HL-60 (cell line): Measurements from ENCODE around the gene STX8.

ENCODE experiments used
- DNase-seq, 2 experiments: peaks; one replicate each; pipeline ENCODE4 v3.0.0-alpha.2; 2010 to 2020; ENCODE audit warnings: low read depth in 1 of 2, low spot score in 1 of 2
- H3K27ac ChIP-seq: fragments of 250-450 bp; sonication (Bioruptor Pico); replicated peaks from 2 replicates; pipeline ENCODE4 v1.5.1; 2020; ENCODE audit warnings: mild to moderate bottlenecking, moderate library complexity
- H3K27me3 ChIP-seq: fragments of 250-450 bp; sonication (Bioruptor Pico); 2 replicates; pipeline ENCODE4 v1.5.1; 2021; ENCODE audit warnings: mild to moderate bottlenecking, moderate library complexity; ENCODE audit not compliant: insufficient read depth, poor library complexity, severe bottlenecking
- H3K4me3 ChIP-seq: replicated peaks from 2 replicates; pipeline ENCODE4 v1.5.1; 2011; ENCODE audit warnings: mild to moderate bottlenecking, control low read depth, low read length; ENCODE audit not compliant: insufficient read depth
- GABPA ChIP-seq: IDR thresholded peaks from 2 replicates; pipeline ENCODE4 v1.6.1; 2012; ENCODE audit warnings: low read depth
- POLR2AphosphoS5 ChIP-seq: IDR thresholded peaks from 2 replicates; pipeline ENCODE4 v1.6.1; 2012; ENCODE audit warnings: low read depth
- SPI1 ChIP-seq: IDR thresholded peaks from 2 replicates; pipeline ENCODE4 v1.6.1; 2012; ENCODE audit warnings: low read depth, mild to moderate bottlenecking, borderline replicate concordance
- TF ChIP-seq, protein P1 (sequence below): IDR thresholded peaks from one replicate; pipeline ENCODE4 v1.5.1; 2011; ENCODE audit warnings: low read length, control low read depth, inconsistent platforms; ENCODE audit not compliant: insufficient read depth
- TF ChIP-seq, protein P2 (sequence below): IDR thresholded peaks from 2 replicates; pipeline ENCODE4 v1.6.1; 2012; ENCODE audit warnings: low read depth; ENCODE audit not compliant: insufficient replicate concordance

Gene STX8

GRCh38 chr17:9527788-9528187 lies 47.8 kb downstream of the STX8 start:
- Histone ChIP-seq H3K27me3 (no peaks in the 10 kb centered on the region), H3K27ac (no peak overlapping the region), H3K4me3 (no peak overlapping the region)
- TF ChIP-seq, protein P1, sequence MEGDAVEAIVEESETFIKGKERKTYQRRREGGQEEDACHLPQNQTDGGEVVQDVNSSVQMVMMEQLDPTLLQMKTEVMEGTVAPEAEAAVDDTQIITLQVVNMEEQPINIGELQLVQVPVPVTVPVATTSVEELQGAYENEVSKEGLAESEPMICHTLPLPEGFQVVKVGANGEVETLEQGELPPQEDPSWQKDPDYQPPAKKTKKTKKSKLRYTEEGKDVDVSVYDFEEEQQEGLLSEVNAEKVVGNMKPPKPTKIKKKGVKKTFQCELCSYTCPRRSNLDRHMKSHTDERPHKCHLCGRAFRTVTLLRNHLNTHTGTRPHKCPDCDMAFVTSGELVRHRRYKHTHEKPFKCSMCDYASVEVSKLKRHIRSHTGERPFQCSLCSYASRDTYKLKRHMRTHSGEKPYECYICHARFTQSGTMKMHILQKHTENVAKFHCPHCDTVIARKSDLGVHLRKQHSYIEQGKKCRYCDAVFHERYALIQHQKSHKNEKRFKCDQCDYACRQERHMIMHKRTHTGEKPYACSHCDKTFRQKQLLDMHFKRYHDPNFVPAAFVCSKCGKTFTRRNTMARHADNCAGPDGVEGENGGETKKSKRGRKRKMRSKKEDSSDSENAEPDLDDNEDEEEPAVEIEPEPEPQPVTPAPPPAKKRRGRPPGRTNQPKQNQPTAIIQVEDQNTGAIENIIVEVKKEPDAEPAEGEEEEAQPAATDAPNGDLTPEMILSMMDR: no peak
- TF ChIP-seq, protein P2, sequence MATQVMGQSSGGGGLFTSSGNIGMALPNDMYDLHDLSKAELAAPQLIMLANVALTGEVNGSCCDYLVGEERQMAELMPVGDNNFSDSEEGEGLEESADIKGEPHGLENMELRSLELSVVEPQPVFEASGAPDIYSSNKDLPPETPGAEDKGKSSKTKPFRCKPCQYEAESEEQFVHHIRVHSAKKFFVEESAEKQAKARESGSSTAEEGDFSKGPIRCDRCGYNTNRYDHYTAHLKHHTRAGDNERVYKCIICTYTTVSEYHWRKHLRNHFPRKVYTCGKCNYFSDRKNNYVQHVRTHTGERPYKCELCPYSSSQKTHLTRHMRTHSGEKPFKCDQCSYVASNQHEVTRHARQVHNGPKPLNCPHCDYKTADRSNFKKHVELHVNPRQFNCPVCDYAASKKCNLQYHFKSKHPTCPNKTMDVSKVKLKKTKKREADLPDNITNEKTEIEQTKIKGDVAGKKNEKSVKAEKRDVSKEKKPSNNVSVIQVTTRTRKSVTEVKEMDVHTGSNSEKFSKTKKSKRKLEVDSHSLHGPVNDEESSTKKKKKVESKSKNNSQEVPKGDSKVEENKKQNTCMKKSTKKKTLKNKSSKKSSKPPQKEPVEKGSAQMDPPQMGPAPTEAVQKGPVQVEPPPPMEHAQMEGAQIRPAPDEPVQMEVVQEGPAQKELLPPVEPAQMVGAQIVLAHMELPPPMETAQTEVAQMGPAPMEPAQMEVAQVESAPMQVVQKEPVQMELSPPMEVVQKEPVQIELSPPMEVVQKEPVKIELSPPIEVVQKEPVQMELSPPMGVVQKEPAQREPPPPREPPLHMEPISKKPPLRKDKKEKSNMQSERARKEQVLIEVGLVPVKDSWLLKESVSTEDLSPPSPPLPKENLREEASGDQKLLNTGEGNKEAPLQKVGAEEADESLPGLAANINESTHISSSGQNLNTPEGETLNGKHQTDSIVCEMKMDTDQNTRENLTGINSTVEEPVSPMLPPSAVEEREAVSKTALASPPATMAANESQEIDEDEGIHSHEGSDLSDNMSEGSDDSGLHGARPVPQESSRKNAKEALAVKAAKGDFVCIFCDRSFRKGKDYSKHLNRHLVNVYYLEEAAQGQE: no peak
- TF ChIP-seq SPI1: no peak
- DNase-seq: no peak

DNA sequence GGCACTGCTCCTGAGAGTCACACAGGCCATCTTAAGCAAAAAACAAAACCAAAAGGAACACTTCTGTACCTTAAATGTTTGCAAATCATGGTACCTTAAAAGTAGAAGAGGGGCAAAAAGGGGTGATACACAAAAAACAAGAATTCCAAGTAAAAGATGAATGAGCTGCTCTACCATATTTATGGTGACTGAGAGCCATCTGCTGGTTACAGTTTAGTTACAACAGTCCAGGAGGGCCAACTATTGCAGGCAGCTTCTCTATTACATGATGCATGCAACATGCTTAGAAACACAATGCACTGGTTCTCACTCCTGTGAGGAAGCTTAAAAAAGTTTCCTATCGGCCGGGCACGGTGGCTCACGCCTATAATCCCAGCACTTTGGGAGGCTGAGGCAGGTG lies 53.5 kb downstream of the STX8 start:
- Histone ChIP-seq H3K27ac (no peak overlapping the region), H3K27me3 (no peaks in the 10 kb centered on the region), H3K4me3 (no peak overlapping the region)
- no peak for TF ChIP-seq POLR2AphosphoS5
- TF ChIP-seq SPI1: no peak
- TF ChIP-seq, protein P1: no peak
- no peak for TF ChIP-seq GABPA
- DNase-seq: peak in 1 of 2 experiments; percentile 7

- Histone ChIP-seq H3K27ac (no peak overlapping the region), H3K27me3 (no peaks in the 10 kb centered on the region), H3K4me3 (no peak overlapping the region)
- TF ChIP-seq, protein P2: no peak
- TF ChIP-seq POLR2AphosphoS5 (no peak), GABPA (no peak), SPI1 (no peak)
- TF ChIP-seq, protein P1: no peak
- DNase-seq: no peak
Observed at GRCh38 chr17:9521062-9521461, 54.6 kb downstream of the STX8 start.

DNA sequence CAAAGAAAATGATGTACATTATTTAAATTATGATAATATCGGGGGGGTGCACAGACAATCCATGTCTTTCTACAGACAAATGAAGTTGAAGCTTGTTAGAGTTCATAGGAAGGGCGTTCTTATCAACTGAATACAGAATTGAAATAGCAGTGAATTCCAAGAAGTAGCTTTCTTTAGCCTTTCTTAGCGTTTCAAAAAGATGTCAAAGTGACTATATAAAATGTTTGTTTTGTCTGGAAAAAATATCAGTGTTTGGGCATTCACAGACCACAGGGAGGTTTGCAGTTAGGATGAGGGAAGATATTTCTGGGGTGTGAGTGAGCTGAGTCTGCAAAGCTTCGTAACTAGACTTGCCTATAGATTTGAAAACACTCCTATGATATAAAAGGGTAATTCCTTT lies 55.0 kb downstream of the STX8 start:
- TF ChIP-seq POLR2AphosphoS5 (no peak), SPI1 (no peak), GABPA (no peak)
- TF ChIP-seq, protein P2: no peak
- TF ChIP-seq, protein P1: no peak
- H3K27me3 ChIP-seq: no peaks in the 10 kb centered on the region
- DNase-seq: no peak
- H3K27ac ChIP-seq: no peak overlapping the region
- no peak overlapping the region for H3K4me3 ChIP-seq
